HT1080 (cell line): ENCODE data around the gene MGAT3. TPM values are rescaled to one million over a fixed set of nuclear protein-coding genes. Genes with fewer than 3 reads are reported as not detected.
"Not testable (repeated sequence)": the region's sequence is repeated elsewhere in the genome, so short reads cannot be mapped to it uniquely, and the experiment has no call there.

ENCODE experiments used
- DNase-seq: peaks from one replicate; pipeline ENCODE4 v3.0.0-alpha.2; 2015; ENCODE audit warnings: low read depth
- total RNA-seq: library from RNA; depleted of rRNA; stranded (reverse); fragments of >200 nt; shearing (Covaris generic); gene quantifications from 2 replicates; pipeline ENCODE4 v1.2.3, GENCODE V29; 2014

The MGAT3 gene
- total RNA-seq, 1 experiment from 2014 or later: 0.10 TPM

DNA sequence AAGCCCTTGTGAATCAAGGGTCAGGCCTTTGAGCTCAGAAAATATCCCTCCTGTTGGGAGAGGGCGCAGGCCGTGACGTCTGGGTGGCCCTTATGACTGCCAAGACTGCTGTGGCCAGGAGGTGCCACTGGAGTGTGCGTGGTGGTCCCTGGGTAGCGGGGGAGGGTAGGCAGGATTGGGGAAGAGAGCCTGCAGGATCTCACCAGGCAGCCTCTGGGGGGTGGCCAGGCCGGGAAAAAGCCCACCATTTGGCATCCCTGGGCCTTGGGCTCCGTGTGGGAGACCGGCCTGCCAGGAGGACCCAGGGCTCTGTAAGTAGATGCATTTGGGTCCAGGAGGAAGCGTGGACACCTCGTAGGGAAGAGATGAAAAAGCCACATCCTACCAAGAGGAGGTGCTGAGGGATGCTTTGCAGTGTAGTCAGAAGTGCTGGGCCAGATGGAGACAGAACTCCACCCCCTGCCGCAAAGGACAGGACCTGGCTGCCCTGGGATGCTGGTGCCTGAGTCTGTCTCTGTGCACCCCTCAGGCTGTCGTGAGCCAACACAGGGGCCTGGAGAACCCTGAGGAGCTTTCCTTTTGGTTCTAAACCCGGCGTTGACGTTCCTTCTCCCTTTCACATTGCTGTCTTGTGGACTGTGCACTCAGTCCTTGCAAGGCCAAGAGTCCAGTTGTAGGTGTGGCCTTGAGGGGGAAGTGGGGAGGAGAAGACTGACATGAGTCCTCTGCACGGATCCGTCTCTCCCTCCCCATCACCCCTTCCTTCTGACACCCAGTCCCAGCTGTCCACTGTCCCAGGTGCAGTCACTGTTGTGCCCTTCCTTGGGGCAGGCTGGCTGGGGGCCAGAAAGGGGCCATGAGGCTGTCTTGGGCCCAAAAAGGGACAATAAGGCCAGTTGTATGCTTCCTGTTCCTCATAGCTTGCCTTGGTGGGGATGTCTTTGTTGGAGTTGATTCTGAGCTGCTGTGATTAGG, 32.6 kb downstream of the MGAT3 start:
- no peak for DNase-seq

DNA sequence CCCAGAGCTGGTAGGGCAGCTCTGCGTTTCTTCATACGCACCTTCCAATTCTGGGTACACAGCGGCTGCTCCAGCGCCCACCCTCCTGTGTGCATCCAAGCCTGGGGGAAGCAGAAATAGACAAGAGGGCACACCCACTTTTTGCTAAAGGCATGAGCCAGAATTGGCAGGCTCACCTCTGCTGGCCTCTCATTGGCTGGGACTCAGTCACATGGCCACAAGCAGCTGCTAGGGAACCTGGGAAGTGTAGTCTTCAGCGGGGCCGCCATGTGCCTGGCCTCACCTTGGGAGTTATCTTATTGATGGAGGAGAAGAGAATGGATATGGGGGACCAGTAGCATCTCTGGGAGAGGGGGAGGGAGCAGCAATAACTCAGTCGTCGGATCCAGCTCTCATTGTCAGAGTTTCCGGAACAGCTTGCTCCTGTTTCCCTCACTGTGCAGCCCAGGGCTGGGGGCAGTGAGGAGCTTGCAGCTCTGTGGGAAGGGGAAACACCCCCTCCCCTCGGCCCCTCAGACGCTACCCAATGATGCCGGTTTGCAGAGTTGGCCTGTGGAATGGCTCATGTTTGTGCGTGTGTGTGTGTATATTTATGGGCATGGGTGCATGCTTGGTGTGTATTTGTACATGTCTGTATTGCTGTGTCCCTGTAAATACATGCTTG, 33.5 kb downstream of the MGAT3 start:
- DNase-seq: peak; percentile 73

DNA sequence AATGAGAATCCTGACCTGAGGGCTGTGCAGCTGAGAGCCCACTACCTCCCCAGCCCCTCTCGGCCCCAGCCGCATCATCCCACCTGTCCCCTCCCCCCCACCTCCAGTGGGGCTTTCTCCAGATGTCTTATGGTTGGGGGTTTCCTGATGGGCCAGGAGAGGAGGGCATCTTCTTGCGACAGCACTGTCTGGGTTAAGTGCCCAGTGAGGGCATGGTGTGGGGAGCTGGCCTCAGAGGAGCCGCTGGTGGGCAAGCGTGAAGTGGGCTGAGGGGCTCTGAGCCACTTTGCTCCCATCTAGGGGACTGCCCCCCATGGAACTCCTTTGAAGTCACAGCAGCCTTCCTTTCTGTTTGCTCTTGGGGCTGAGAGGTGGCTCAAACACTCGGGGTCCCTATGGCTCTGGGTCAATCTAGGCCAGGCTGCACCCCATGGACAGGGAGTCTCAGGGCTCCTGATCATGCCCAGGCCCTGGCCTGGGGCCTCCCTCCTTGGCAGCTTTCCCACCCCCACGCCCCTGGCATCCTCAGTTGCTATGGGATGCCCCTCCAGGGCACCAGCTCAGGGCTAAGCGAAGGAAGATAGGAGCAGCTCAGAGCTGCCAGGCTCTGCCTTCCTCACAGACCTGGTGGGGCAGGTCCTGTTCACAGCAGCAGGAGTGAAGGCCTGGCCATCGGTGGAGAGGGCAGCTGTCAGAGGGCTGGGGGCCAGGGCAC, 34.3 kb downstream of the MGAT3 start:
- DNase-seq: no peak

DNA sequence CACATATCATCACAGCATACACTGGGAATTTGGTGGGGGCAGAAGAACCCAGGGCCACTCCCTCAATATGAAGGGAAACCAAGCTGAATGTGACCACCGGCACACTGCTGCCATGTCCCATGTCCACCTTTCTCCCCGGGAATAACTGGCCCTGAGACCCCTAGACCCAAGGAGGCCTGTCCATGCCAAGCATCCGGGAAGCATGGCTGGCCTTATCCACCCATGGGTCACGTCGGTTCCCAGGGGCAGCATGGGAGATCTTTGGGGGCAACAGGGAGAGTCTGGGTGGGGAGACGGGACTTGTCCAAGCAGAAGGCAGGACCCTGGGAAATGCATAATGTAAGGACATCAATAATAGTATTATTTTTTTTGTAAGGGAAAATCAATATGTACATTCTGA, 34.9 kb downstream of the MGAT3 start:
- no peak for DNase-seq

DNA sequence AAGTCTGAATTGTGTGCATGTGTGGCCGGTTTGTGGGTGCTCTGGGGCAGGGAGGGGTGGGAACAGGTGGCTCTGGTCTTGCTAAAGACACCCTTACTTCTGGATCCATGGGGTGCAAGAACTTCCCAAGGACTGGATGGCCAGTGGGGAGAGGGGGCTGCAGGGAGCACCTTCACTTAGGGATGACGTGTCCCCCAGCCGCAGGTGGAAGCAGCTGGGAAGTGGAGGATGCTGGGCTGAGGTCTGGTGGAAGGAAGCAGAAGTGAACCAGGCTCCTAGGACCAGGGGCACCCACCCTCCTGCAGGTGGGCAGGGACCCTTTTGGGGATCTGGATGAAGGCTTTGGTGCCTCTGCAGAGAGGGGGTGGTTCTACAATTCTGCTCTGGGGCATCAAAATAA, 35.4 kb downstream of the MGAT3 start:
- no peak for DNase-seq

DNA sequence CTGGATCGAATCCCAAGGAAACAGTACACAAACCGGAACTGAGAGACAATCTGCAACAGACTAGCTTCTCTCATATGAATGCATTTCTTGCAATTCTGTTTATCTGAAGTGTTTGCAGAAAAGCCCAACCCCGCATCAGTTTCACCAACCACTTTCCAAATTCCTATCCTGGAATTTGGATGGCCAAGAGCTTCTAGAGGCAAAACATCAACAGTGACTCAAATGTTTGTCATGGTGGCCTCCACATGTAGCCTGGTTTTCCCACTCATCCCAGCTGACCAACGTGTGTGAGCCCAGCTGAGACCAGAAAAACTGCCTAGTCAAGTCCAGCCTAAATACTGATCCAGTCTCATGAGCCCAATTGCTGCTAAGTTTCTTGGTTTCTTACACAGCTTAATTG, 36.9 kb downstream of the MGAT3 start:
- DNase-seq: peak; percentile 50

DNA sequence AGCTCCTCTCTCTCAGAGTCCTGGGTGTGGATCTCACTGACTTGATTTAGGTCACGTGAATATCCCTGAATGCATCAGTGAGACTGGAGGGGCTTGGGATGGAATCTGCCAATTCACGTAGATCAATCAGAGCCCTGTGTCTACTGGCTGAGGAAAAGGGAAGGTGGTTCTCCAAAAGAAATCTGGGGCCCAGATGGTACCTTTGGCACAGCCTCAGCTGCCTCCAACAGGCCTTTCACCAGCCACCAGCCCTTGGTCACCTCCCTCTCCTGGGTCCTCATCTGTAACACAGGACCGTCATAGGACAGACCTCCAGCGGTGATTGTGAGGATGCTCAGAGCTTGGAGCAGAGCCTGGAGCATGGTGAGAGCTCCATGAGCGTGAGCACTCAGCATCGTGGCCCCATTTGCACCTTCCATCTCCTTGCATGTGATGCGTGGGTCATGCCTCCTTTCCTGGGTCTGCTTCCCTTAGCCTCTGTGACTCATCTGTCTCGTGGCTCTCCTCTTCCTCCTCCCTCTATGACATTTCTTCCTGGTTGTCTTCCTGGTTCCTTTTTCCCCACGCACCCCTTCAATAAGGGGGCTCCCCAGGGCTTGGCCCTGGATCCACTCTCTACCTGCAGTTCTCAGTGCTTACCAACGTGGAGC, 37.8 kb downstream of the MGAT3 start:
- DNase-seq: peak; percentile 49

DNA sequence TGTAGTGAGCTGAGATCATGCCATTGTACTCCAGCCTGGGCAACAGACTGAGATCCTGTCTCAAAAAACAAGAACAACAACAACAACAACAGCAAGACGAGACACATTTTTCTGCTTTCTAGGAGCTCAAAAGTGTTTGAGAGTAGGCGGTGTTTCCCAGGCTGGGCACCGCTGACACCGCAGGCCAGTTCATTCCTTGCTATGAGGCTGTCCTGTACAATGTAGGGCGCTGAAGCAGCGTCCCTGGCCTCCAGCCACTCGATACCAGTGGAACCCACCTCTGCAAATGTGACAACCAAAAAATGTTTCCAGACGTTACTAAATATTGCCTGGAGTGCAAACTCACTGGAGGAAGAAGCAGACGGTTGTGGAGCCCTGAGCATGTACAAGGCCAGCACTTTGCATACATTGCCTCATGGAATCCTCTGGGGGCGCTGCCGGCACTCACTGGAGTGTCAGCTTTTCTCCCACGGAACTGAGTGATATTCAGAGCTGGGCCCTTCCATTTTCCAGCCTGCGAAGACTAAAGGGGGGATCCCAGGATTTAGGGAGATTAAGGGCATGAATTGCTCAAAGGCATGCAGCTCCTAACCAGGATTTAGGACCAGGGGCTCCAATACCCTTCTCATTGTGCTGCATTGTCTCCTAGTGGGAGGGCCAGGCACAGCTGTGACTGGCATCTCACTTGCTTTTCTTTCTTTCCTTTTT, 39.5 kb downstream of the MGAT3 start:
- DNase-seq: peak; percentile 46

DNA sequence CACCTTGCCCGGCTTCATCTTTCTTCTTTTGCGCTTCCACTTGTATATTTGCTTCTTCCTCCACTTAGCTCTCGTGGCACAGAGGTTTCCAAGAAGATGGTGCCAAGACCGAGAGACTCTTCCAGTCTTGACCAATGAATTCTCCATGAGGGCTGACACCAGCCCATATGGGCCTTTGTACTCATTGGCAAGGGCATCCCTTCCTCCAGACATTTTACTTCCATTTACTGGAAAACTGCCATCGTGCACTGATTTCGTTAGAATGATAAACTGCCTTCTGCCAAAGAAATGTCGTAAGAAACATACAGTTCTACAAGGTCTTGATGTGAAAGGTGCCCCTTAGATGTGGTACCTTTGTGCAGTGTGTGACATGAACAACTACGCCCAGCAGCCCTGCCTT, 40.6 kb downstream of the MGAT3 start:
- no peak for DNase-seq

DNA sequence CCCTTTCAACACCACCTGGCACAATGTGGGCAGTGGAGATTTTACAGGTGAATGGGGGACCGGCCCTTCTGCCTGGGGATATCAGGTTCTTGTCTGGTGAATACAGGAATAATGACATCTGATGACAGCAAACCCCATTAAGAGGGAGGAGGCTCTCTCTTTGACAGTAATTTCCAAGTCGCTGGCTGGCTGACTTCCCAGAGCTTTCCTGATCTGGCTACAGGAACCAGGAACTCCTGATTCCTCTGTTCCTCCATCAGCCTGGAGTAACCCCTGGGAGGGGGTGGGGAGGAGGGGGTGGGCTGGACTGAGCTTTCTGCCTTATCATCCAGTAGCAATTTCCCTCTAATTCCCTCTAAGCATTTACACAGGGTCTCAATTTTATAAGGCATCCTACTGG, 41.6 kb downstream of the MGAT3 start:
- no peak for DNase-seq

DNA sequence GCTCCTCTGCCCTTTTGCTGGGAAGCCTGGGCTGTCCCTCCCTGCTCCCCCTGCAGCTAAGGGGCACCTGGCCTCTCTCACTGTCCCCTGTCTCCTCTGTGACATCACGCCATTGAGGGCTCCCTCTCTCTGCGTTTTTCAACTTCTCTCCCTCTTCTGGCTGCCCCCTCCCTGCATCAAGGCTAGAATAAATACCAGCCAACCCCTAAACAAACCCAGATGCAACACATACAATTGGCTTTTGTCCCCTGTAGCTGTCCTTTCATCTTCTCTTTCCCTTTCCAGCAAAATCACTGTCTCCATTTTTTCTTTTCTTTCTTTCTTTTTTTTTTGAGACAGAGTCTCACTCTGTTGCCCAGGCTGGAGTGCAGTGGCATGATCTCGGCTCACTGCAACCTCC, 42.0 kb downstream of the MGAT3 start:
- no peak for DNase-seq

DNA sequence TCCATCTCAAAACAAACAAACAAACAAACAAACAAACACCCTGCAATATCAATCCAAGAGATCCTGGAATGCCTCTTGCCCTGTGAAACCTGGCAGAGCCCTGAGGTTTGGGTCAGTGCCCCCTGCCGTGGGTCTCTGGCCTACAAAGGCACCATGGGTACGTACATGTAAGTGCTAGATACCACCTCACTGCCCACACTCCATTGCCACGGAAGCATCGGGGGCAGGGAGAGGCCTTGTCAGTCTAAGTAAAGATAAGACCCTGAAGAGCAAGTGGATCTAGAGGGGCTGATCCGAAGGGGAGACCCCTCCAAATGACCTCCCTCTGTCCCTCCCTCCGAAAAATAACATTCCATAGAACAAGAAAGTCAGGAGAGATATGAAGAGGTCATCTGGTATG, 43.3 kb downstream of the MGAT3 start:
- no peak for DNase-seq

DNA sequence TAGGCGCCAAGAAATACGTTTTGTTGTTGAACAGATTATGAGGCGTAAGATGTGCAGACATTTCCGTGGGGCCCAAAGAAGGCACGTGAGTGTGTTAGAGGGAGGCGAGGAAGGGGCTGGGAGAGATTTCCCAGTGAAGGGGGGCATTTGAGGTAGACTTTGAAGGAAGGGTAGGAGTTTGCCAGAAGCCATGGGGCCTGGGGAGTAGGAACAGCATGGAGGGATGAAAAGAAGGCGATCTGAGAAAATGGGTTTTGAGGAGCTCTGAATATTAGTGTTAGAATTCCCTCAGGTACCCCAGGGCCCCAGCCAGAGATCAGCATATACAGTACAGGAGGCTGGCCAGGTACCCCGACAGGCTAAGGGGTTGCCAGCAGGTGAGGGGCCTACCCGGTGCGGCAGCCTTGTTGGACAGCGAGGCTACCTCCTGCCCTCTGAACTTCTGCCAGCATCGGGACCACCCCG, 44.9 kb downstream of the MGAT3 start:
- no peak for DNase-seq

DNA sequence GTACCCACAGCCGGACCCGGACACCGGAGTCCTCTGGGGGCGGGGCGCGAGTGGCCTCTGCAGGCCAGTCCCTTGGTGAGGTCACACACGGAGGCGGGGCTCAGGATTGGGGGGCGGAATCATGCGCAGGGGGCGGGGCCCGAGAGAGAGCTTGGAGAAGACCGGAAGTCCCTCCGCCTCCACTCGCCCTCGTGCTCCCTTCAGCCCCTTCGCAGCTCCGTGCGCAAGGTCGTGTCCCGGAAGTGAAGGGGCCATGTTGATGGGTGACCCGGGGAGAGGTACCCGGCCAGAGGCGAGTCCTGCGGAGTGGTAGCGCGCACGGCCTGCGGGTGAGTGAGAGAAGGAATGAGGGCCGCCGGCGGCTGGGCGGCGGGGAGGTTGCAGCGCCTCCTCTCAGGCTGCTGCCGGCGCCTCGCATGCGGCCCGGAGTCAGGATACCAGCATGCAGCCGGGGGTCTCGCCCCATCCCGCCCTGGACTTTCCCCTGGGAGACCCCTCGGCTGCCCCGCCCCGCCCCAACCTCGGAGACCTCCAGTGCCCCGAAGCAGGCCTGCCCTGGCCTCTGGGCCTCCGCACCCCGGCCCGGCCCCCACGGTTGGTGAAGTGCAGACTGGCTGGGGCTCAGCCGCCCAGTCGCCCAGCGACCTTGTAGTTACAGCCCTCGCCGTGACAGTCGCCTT, 45.4 kb downstream of the MGAT3 start, which contains the start of gene MIEF1:
MIEF1 (plus strand) TSS at position 182 of the 680 bp plus-strand sequence. CDS start 9,005 bp downstream, outside the sequence.
- peak; percentile 90 for DNase-seq

DNA sequence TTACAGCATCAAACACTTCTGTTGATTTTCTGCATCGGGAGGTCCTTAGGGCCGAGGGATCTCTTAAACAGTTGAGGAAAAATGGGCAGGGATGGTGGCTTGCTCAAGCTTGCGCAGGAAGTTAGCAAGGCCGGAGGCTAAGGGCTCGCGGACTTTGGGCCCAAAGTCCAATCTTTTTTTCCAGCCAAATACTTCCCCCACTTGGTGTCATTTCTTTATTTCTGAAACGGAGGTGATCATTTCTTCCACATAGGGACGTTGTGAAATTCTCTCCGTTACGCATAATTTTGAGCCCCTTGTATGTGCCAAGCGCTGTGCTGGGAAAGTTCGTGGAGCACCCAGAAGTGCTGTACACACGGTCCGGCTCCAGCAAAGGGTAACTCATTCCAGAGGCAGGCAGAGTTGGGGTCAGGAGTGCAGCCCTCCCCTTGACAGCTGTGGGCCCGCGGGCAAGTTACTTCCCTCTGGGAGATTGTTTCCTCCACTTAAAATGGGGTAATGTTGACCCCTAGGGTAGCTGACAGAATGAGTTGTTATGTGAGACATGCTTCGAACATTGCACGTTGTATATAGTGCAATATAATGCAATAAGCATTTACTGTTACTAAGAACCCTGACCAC, 46.1 kb downstream of the MGAT3 start:
- no peak for DNase-seq

DNA sequence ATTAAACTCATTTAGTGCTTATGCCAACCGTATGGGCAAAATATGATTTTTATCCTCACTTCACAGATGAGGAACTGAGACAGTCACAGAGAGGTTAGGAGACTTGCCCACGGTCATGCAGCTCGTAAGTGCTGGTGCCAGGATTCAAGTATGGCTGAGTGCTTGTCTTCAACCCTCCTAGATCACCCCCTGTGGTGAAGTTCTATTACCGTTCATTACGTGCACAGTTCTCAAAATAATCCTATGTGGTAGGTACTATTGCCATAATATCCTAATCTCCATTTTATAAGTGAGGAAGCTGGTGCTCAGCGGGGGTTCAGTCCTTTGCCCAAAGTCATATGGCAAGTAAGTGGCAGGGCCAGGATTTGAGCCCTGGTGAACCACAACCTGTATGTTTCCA, 46.8 kb downstream of the MGAT3 start:
- DNase-seq: no peak

DNA sequence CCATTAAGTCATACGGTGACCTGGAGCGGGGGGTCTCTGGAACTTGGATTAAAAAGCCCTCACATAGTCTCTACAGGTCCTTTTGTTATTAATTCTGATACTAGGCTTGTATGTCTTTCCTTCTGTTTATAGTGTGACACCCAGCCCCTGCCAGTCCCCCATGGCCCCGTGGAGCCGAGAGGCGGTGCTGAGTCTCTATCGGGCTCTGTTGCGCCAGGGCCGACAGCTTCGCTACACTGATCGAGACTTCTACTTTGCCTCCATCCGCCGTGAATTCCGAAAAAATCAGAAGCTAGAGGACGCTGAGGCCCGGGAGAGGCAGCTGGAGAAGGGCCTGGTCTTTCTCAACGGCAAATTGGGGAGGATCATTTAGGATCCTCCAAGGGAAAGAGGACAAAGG, 47.3 kb downstream of the MGAT3 start:
- no peak for DNase-seq

DNA sequence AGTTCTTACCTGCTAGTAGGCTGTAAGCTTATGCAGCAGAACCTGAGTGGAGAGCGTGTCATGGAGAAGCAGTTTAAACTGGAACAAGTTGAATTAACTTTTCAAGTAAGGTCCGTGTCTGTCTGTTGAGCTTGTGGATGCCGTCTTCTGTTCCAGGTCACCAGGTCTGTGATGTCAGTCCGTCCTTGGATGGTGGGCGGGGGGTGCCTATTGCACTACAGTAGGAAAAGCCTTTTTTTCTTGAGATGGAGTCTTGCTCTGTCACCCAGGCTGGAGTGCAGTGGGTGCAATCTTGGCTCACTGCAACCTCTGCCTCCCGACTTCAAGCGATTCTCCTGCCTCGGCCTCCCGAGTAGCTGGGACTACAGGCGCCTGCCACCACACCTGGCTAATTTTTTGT, 50.2 kb downstream of the MGAT3 start:
- DNase-seq: not testable (repeated sequence)

DNA sequence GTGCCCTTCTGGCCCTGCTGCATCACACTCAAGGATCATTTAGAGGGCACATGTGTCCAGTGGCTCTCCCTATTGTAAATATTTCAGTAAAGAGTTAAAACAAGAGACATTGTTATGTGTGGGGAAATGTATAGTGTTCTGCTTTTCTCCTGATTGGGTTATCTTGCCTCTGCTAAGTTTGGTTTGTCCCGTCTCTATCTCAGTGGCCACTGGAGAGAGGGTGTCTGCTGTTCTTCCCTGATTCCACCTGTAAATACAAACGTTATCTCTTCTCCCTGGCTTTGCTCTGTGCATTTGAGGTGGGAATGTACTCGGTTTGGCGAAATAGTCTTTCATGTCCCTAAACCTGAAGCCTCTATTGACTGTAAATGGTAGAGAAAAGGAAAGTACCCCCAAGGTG, 51.6 kb downstream of the MGAT3 start:
- no peak for DNase-seq
